ENCODE data around the gene RBM8A.

RBM8A gene

DNA sequence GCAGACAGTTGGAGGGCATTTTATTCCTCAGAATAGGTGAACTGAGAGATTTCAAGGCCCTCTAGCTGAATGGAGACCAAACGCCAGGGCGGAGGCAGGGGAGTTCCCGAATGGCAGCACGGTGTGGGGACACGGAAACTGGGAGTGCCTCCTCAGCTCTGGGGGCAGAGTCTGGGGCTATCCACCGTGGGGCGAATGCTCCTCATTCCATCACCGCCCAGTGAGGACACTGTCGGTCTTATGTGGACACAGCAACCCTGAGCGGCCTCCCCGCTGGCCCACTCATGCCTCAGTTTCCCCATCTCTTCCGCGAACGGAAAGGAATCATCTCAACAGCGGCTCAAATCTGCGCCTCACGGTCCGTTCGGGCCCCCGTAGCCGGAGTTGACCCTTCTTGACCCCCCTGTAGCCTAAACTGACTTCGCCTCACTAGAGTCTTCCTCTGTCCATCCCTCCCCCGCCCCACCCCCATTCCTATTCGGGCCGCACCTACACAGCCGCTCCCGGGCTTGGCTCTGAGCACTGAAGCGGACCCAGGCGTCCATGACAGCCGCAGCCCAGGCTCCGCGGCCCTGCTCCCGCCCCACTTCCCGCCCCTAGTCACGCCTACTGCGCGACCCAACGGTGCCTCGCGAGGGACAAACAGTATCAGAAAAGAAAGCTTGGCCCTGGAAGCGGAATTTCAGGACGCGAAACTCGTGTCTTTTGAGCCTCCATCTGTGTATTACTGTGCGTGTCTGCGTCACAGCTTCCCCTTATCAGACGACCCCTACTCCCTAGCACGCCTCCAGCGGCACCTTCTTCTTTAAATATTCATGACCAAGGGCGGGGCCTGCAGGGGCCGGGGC lies 8.9 kb downstream of the RBM8A start, which contains the start of gene PEX11B:
TSS of gene PEX11B (minus strand) at position 574 of the 848 bp plus-strand sequence. CDS start at position 545, 29 bp downstream.
- peak; percentile 48 to 97 (median 87) for DNase-seq

DNA sequence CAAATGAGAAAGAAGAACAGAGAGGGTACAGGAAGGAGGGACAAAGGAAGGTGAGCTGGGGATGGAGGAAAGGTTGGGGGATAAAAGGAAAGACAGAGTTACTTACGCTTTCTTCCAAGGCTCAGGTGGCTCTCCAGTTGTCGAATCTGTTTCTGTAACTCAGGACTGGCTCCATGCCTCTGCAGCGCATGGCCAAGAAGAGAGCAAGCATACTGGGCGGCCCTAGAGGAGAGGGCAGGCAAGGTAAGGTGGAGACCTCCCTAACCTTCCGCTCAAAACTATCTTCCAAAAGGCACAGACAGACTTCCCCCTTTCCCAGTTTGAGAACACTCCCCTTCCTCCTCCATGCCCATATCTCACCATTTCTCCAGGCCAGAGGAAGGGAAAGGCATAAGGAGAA lies 9.7 kb downstream of the RBM8A start:
- no peak for DNase-seq

DNA sequence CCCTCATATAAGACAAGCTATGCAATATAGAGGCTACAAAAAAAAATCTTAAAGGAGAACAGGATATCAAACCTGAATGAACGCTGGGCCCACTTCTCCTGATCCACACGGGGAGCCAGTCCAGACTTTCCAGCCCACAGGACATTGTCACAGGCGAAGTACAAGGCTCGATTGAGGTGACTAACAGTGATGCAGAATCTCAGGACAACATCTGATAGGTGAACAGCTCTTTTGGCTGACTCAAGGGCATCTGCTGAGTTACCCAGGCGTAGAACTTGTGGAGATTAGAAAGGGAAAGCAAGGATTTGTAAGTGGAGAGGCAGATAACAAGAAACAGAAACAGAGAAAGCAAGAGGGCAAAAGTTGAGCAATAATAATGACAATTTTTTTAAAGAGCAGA lies 10.5 kb downstream of the RBM8A start:
- no peak for DNase-seq

DNA sequence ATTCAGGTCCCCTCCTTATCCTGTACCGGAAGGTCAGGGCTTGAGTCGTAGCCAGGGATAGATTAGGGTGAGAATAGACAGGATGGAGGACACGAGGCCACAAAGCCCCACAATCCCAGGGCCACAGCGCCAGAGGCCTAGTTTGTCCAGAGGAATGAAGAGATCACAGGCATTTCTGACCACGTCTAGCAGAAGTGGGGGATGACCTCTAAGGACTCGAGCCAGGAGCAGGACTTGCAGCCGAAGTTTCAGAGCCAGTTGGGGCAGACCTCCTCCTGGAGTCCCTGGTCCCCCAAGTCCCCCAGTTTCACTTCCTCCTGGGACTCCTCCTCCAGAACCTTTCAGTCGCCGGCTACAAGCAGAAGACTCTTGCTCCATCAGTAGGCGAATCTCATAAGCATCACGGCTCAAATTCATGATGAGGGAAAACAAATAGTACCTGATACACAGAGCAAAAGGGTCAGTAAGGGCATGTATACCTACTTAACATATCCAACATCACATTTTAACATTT lies 15.1 kb downstream of the RBM8A start:
- DNase-seq: no peak

DNA sequence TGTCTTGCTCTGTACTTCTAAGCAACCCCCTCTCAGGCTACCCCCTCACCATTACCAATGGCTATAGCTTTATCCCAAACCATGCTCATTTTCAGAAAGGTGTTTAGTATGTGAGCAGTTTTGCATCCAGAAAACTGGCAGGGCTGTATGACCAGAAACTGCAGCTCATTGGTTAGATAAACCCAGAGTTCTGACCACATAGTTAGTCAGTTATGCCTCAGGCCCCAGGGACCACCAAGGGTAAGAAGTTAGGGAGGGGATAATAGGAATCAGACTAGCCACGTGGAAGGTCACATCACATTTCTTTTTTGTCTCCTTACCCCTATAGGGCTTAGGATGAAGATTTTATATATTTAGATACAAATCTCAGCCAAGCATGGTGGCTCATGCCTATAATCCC lies 18.6 kb downstream of the RBM8A start:
- no peak for DNase-seq

DNA sequence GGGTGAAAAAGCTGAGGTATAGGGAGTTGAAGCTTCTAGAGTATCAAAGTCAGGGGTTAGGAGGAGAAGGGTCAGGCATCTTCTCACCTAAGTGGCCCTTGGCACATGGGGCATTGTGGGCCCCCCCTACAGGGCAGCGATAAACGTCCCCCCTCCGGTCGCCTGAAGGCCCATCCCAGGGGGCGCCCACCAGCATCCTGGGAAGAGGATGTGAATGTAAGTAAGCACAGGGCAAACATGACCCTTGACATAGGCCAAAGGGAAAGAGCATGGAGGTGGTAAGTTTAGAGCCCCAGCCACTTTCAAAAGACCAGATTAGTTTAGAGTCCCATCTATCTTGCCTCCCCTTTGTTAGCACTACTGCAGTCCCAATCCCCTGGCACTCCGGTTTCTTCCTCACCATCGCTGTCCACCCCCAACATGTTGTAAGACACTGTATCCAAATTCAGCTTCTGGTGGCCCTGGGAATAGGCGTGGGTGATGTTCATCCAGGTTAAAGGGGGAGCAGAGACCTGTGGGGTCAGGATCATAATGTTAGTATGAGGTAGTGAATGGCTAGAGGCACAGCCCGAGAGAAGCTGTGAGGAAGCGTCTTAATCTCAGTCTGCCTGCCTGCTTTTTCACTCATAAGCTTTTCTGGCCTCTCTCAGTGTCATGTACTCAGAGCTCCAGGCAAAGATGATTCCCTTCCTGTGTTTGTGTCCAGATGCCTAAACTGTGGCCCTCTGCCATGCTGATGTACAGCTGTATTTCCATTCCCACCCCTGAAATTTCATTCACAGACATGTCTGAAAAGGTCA lies 20.1 kb downstream of the RBM8A start:
- no peak for DNase-seq

DNA sequence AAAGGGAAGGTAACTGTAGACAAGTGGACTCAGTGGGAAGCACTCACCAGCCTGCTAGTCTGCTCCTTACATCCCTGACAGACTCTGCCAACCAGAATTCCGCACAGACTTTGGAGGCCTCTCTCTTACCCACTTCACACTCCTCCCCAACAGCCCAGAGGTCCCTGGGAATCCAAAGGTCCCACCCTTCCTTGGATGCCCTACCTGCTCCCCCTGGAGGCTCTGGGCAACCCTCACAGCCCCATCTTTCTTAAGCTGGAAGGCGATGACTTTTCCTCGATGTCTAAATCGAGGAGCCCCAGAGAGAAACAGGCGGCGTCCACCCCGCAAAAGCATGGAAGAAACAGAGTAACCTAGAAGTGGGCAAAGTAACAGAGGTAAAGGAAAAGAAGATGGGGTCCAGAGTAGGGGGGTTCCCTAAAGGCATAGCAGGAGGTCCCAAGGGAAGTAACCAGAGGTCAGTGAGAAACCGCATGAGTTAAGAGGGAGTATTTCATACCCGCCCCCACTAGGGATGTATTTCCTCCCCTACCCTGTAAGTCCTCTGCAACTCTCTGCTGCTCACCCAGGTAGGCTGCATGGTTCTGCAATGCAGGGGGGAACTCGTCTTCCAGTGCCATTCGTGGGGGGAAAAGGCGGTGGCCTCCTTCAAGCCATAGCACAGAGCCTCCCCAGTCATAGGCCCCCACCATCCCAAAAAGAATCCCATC lies 25.8 kb downstream of the RBM8A start:
- no peak for DNase-seq

DNA sequence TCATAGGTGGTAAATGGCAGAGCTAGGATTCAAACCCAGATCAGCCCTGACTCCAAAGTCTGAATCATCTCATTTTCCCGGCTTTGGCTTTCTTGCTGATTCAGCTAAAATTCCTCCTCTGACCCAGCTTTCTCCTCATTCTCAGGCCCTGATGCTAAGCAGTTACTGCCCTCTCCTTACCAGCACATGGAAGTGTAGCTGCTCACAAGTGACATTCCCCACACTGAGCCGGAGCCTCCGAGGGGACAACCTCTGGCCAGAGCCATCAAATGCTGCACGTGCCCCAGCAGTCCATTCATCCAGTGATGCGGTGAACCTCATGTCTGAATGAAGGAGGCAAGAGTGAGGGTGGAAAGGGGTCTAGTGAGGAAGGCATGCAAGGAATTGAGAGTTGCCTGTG lies 28.5 kb downstream of the RBM8A start:
- DNase-seq: no peak

DNA sequence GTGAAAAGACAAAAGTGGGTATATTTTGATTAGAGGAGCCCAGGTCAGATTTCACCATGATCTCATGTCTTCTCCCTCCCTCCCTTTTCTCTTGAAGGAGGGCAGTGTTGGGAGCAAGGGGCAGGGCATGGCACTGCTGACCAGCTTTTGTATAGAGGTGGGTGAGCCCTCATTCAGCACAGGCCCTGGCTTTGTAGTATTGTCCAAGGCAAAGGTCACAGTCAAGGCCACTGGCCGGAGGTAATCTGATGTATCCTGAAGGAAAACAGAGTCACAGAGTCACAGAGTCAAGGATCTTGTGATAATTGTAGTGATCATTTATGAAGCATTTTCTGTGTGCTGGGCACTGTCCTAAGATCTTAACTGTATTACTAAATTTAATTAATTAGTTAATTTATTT lies 29.3 kb downstream of the RBM8A start:
- no peak for DNase-seq

DNA sequence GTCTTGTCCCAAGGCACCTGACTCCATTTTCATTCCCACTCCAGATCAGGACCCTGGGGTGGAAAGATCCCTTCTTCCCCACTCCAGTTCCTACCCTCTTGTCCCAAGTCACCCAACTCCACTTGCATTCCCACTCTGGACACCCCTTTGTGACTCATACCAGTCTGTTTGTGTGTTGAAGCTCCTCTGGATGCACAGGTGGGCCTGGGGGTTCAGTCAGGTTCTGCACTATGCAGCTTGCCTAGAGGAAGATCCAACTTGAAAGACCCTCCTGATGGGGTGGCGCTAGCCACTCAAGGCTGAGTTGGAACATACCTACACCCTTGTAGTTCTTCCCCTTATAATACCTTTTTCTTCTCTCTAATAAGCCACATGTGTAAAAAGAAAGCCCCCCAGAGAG lies 31.8 kb downstream of the RBM8A start:
- no peak for DNase-seq

DNA sequence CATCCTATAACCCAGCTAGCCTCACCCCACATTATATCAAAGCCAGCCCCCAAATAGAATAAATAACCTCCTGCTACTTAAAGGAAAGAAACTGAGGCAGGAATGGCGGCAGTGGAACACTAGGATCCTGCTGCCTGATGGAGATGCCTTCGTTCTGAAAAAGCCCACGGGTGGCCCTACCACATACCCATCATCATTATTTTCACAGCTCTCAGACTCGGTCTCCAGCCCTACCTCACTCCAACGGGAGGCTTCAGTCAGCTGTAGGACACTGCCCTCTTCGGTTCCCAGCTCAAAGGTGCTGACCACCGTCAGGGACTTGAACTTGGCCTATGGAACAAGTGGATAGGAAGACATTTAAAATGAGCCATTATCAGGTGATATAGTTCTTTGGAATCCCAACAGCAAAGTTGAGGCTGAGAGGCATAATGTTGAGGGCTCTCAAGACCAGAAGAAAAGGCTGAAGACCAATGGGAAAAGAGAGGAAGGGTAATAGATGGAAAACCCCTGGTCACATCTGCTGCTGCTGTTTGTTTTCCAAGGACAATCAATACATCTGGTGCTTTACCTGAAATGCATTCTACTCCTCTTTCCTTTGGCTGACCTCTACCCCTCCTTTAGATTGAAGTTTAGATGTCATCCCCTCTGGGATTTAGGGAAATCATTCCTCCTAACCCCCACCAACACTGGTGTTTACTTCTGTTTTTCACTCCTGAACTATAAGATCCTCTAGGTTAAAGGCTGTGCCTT lies 33.8 kb downstream of the RBM8A start:
- no peak for DNase-seq

DNA sequence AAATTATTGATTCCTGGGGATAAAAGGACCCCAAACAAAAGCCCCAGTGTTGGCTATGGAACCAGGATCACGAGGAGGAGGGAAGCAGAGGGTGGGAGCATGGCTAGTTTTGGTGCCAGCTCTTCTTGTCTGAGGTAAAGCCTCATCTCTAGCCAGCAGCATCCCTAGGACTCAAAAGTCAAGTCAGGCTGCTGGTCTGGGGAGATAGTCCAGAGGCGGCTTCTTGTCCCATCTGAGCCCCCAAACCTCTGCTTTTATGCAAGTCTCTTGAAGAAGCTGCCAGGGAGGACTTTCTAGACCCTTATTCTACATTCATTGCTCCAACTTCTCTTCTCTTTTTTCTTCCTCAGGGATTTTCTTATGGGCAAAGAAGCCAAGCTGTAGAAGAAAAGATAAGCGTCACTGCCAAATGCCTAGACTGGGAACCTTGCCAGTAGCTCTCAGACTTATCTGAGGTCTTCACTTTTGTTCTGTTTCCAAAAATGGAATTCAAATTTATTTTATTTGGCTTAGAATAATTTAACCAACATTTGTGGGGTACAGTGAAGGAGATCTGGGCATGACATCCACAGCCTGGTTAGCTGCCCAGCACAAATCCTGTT lies 34.7 kb downstream of the RBM8A start:
- peak in 3 of 56 donors; percentile 29 to 34 (median 32) for DNase-seq

DNA sequence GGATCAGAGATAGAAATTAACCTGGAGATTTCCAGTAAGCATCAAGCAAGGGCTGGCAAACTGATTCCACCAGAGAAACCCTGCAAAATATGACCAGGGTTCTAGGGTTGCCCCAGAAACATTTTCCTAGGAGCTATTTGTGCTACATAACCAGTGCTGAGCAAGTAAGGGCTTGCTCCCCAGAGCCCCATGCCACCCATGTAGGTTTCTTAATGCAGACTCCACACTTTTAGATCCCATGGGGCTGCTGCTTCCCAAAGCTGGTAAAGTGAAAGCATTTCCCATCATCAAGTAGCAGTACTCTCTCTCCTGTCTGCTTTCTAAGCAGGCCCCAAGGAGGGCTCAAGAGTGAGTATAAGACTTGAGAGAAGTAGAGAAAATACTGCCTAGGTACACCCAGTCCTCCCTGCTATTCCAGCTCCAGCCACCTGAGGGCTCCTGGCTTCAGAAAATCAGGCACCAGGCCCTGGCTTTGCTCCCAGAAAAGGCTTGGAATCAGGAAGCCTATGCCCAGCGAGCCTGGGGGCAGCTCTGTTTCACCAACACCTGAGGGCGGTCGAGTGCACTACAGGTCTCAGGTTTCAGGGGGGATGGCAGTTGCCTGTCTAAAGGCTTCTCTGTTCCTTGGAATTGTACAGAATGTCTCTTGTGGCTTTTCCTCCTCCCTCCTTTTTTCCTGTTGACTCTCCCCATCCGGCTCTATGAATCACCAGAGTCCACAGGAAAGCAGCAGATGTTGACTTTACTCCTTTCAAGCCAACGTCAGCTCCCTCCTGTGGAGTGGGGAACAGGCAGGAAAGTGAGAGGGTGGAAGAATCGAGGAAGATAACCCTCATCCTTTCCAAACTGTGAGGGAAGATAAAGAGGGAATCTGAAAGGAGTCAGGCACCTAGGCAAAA lies 35.4 kb downstream of the RBM8A start:
- peak in 55 of 56 donors; percentile 30 to 95 (median 79) for DNase-seq

DNA sequence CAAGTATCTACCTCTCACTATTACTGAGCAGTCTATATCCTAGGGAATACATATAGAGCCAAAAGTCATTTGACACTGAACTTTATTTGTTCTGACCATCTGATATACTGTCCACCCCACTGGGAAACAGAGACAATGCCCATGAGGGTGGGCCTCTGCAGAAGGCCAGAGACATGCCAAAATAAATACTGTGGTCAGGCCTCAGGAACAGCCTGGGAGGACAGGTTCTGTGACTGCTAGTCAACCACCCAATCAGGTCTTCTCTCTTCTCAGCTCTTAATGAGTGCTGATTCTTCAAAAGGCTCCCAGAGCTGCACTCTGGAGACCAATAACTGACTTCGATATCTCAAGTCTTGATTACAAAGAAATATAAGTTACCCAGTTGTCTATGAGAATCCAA lies 36.1 kb downstream of the RBM8A start:
- no peak for DNase-seq

DNA sequence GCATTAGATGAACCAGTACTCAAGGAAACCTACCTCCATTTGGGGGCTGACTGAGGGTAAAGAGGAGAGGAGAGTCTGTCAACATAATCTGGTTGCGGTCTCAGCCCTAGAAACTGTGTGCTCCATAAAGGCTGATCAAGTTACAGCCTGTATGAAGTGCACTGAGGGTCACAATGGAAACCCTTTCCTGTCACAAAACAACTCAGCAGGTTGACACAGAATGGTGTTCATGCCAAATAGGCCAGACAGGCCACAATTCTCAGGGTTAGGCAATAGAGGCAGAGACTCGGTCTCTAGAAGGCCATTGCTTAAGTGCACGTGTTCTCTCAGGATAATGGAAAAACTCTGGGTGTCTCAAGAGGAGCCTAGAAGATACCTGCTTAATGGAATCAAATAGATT lies 37.6 kb downstream of the RBM8A start:
- DNase-seq: no peak

DNA sequence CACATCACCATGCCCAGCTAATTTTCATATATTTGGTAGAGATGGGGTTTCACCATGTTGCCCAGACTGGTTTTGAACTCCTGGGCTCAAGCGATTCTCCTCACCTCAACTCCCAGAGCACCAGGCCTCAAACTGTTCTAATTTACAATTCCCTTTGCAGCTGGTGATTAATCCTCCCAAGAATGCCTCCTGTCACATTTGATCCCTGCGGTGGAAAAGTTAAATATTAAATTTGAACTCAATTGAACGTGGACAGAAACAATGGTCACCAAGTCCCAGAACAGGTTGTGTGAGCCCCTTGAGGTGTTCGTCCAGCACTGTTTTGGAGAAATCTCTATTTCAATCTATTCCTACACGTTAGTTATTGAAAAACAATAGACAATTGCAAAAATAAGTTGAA lies 39.7 kb downstream of the RBM8A start:
- no peak for DNase-seq

DNA sequence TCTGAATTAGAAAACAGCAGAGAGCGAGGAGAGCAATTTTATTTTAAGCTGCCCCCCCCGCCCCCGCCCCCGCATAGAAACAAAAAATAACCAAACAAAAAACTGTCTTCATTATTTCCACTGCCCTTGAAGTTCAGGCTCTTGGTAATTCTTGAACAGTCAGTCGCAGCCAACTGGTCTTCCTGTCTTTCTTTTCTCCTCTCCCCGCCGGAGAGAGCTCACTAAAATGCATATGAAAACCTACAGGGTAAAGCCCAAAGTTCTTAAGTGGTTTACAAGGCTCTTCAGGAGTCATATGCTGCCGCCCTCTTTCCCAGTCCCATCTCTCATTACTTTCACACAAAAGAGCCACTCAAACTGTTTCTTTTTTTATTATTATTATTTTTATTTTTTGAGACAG lies 40.5 kb downstream of the RBM8A start:
- peak in 1 of 56 donors; percentile 7 for DNase-seq

DNA sequence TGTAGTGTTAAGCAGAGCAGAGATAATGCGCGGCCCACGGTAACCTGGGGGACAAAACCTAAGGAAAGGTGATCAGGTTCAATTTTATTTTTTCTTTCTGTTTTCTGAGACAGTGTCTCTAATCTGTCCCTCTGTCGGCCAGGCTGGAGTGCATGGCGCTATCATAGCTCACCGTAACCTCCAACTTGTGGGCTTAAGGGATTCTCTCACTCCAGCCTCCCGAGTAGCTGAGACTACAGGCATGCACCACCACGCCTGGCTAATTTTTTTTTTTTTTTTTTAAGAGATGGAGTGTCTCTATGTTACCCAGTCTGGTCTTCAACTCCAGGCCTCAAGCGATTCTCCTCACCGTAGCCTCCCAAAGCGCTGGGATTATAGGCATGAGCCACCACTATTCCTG lies 40.9 kb downstream of the RBM8A start:
- DNase-seq: no peak

DNA sequence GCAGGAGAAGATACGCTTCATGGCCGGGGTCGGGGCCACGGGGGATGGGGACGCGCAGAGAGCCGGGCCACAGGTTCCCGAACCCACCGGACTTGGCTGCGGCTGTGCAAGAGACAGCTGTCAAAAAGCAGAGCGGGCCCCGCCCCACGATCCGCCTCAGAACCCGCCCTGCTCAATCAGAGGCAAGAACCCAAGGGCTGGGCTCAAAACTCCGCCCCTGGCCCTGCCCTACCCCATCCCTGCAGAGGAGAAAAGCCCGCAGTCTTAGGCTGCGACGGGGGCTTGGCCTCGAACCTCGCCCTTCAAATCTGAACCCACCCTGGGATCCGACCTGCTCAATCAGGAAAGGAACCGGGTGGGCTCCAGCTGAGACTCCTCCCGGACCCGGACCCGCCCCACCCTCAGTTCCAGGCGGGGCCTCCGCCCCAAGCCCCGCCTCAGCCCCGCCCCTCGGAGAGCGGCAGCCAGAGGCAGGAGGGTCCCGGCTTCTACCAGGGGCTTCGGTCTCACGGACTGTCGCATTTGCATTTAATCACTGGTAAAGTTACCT lies 41.5 kb downstream of the RBM8A start, which contains the start of gene ANKRD35:
TSS of gene ANKRD35 (minus strand) at position 129 of the 550 bp plus-strand sequence. CDS start at position 21, 108 bp downstream.
- DNase-seq: peak in 54 of 56 donors; percentile 18 to 95 (median 72)
